Measurements from ENCODE around the gene MTUS2.

DNA sequence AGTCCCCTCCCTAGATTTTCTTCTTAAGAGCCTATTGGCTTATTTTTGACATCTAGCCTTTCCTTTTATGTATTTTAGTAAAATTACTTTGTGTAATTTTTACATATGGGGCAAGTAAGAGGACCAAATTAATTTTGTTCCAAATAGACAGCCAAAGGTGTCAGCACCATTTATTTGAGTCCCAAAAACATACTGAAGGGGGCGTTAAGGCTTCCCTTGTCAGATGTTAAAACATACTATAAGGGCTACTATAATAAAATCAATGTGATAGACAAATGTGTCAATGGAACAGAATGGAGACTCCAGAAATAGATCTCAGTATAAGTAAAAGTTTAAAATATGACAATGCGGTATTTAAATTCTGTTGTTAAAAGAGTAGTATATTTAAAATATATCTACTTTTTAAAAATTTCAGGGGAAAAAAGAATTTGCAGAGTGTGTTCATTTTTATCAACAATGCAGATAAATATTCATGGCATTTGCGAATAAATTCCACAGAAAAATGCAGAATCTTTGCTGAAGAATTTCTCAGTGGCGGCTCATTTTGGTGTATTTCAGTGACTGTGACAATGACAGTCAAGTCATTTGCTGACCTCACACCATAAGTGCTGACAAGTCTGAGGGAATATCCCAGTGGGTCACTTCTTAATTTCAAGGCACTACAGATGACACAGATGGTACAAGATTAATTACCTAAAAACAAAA is 133.7 kb downstream of the MTUS2 start:
- TF ChIP-seq, protein P1, sequence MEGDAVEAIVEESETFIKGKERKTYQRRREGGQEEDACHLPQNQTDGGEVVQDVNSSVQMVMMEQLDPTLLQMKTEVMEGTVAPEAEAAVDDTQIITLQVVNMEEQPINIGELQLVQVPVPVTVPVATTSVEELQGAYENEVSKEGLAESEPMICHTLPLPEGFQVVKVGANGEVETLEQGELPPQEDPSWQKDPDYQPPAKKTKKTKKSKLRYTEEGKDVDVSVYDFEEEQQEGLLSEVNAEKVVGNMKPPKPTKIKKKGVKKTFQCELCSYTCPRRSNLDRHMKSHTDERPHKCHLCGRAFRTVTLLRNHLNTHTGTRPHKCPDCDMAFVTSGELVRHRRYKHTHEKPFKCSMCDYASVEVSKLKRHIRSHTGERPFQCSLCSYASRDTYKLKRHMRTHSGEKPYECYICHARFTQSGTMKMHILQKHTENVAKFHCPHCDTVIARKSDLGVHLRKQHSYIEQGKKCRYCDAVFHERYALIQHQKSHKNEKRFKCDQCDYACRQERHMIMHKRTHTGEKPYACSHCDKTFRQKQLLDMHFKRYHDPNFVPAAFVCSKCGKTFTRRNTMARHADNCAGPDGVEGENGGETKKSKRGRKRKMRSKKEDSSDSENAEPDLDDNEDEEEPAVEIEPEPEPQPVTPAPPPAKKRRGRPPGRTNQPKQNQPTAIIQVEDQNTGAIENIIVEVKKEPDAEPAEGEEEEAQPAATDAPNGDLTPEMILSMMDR (IDR thresholded peaks at IDR 0.05): no peak
- TF ChIP-seq POLR2A (IDR thresholded peaks at IDR 0.05): no peak
- TF ChIP-seq POLR2AphosphoS5 (IDR thresholded peaks at IDR 0.05): no peak
- TF ChIP-seq EP300 (IDR thresholded peaks at IDR 0.05): no peak
